HG03558 (cell line): ENCODE results near the gene TCAF1.
A peak's percentile ranks its signal among the peaks of the same experiment; 100 is the strongest.
"Not testable (repeated sequence)": the region's sequence is repeated elsewhere in the genome, so short reads cannot be mapped to it uniquely, and the experiment has no call there.

Source experiments
- ATAC-seq: cut with Tn5 transposase; IDR thresholded peaks from one replicate; pipeline ENCODE4 v1.9.1; 2021; ENCODE audit warnings: moderate number of reproducible peaks; ENCODE audit not compliant: unreplicated experiment; ENCODE audit errors: extremely low read depth

Gene TCAF1

GRCh38 chr7:143876218-143876617 lies 25.8 kb downstream of the TCAF1 start:
- ATAC-seq: no peak

GRCh38 chr7:143873242-143873641 lies 28.7 kb downstream of the TCAF1 start:
- not testable (repeated sequence) for ATAC-seq

GRCh38 chr7:143871534-143871933 lies 30.4 kb downstream of the TCAF1 start:
- ATAC-seq: not testable (repeated sequence)

- ATAC-seq: not testable (repeated sequence)
Observed at GRCh38 chr7:143857994-143858393, 44.0 kb downstream of the TCAF1 start.

- not testable (repeated sequence) for ATAC-seq
Observed at GRCh38 chr7:143855443-143855842, 46.5 kb downstream of the TCAF1 start.

- no peak for ATAC-seq
Observed at GRCh38 chr7:143850682-143851081, 51.3 kb downstream of the TCAF1 start.

- ATAC-seq: no peak
Observed at GRCh38 chr7:143849785-143850479, 52.0 kb downstream of the TCAF1 start.

- no peak for ATAC-seq
Observed at GRCh38 chr7:143848192-143848591, 53.8 kb downstream of the TCAF1 start.

GRCh38 chr7:143846692-143847091 lies 55.3 kb downstream of the TCAF1 start:
- ATAC-seq: no peak

- ATAC-seq: not testable (repeated sequence)
Observed at GRCh38 chr7:143841696-143842095, 60.3 kb downstream of the TCAF1 start.

GRCh38 chr7:143840062-143840461 lies 61.9 kb downstream of the TCAF1 start:
- ATAC-seq: not testable (repeated sequence)

- peak; percentile 33 for ATAC-seq
Observed at GRCh38 chr7:143837223-143837622, 64.8 kb downstream of the TCAF1 start.

GRCh38 chr7:143836622-143837021 lies 65.4 kb downstream of the TCAF1 start:
- ATAC-seq: peak; percentile 67

GRCh38 chr7:143836088-143836487 lies 65.9 kb downstream of the TCAF1 start:
- peak; percentile 26 for ATAC-seq

- not testable (repeated sequence) for ATAC-seq
Observed at GRCh38 chr7:143826578-143826977, 75.4 kb downstream of the TCAF1 start.

- not testable (repeated sequence) for ATAC-seq
Observed at GRCh38 chr7:143824295-143825135, 77.5 kb downstream of the TCAF1 start.

- not testable (repeated sequence) for ATAC-seq
Observed at GRCh38 chr7:143823634-143824294, 78.2 kb downstream of the TCAF1 start.

- not testable (repeated sequence) for ATAC-seq
Observed at GRCh38 chr7:143821392-143822277, 80.3 kb downstream of the TCAF1 start.

GRCh38 chr7:143817873-143818272 lies 84.1 kb downstream of the TCAF1 start:
- ATAC-seq: peak; percentile 46
